Stimulated activated CD8-positive, alpha-beta memory T cell treated with anti-CD3 and anti-CD28 coated beads, Interleukin-2, amount 100 ng/mL, for 1 hour (primary cell): Measurements from ENCODE around the gene NAA10.

ENCODE experiments used
- DNase-seq, 2 donors: peaks; one replicate each; pipeline ENCODE4 v3.0.0-alpha.2; 2020; ENCODE audit warnings: low read depth in 2 of 2

The NAA10 gene

DNA sequence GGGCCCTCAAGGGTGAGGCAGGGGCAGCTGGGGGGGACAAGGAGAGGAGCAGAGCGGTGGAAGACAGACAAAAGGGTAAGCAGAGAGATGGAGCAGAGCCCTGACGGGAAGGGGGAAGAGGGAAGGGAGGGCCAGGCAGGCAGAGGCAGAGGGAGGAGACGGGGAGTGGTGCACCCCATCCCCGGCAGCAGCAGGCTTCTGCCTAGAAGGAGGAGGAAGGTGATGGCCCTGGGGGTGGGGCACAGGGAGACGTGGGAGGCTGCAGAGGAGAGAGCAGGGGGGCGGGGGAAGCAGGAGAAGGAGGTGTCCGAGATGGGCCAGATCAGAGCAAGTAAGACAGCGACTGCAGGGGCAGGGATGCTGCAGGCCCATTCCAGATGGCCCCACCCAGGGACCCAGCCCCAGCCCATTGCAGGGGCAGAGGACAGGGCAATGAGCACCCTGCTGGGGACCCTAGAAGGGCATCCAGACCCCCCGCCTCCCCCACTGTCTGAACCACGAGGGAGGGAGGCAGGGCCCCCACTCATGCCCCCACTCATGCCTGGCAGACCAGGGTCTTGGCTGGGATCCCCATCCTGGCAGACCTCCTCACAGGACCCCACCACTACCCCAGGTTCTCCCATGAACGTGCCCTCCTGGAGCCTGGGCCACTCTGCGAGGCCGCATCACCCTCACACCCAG lies 51.5 kb downstream of the NAA10 start:
- DNase-seq, result no peak

DNA sequence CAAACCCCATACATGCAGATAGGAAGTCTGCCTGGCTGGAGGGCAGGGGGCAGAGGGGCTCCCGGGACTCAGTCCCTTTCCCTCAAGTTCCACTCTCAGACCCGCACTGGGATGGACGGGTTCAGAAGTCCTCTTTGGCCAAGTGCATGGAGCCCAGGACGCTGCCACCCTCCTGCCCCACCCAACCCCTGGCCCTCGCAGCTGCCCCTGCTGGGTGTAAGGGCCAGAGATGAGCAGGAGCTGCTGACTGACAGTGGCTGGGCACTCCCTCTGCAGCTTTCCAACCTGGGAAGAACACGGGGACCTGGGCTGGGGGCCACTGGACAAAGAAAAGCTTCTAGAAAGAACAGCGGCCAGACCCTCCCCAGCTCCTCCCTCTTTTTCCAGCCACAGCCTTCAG lies 52.3 kb downstream of the NAA10 start:
- no peak for DNase-seq

- no peak for DNase-seq
Measured at GRCh38 chrX:153882086-153882498, 52.7 kb downstream of the NAA10 start.

DNA sequence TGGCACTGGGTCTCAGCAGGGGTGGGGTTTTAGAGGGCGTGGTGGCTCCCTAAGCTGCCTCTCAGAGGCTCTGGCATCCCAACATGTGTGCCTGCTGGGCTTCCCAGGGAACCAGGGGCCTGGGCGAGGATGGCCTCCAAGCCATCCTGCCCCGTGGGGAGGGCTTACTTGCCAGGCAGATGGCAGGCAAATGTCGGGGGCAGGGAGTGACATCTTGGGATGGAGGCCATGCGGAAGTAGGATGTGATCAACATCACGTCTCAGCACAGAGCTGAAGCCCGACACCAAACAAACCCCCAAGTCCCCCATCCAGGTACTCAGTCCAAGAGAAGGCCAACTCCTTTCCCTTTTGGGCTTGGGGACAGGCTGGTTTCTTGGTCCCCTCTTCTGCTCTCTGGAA lies 53.6 kb downstream of the NAA10 start:
- DNase-seq, result no peak

DNA sequence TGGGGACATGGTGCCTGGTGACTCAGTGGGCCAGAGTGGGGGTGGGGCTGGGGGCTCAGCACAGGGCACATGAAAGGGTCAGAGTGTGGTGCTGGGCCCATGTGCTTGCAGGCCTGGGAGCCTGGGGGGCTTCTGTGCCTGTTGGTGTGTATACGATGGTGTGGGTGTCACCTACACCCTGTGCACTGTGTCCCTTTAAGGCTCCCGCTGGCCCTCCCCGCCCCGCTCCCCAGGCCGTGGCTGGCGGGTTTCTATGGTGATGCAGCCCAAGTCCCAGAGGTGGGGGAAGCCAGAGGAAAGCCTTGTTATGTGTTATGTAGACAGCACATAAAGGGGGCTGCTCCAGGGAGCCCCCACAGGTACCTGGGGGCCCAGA lies 54.4 kb downstream of the NAA10 start:
- DNase-seq, result no peak

- DNase-seq, result no peak
Measured at GRCh38 chrX:153879741-153880439, 54.9 kb downstream of the NAA10 start.
